IMR-90 (cell line): ENCODE data around the gene IER5L. TPM values are rescaled to one million over a fixed set of nuclear protein-coding genes. Genes with fewer than 3 reads are reported as not detected.

Experiments used
- ATAC-seq: fragments of 200-7000 bp; cut with Tn5 transposase; 2 replicates; pipeline ENCODE4 v1.9.1; 2020; ENCODE audit warnings: low read depth, mild to moderate bottlenecking, moderate library complexity
- BruUV-seq: library from RNA; stranded (reverse); fragments of 400-500 nt; replicated peaks from 2 replicates; lab custom pipeline; 2021; lab: Mats Ljungman, UMichigan
- CTCF ChIA-PET: fragments of 300-600 bp; formaldehyde crosslinking; extraction: SDS; loops from one replicate; lab custom pipeline; 2021; ENCODE audit warnings: antibody characterized with exemption; lab: Yijun Ruan, JAX
- POLR2A ChIA-PET: fragments of 300-600 bp; sonication (Branson Sonifier 250); formaldehyde crosslinking; loops from one replicate; lab custom pipeline; 2022; ENCODE audit warnings: antibody characterized with exemption; ENCODE audit not compliant: unreplicated experiment; lab: Charles Lee
- DNase-seq: peaks from one replicate; pipeline ENCODE4 v3.0.0; 2013
- H2AFZ ChIP-seq: replicated peaks from 2 replicates; pipeline ENCODE3; 2013; ENCODE audit warnings: low read length, mild to moderate bottlenecking; ENCODE audit not compliant: poor library complexity
- H2AK5ac ChIP-seq: 2 replicates; pipeline ENCODE4 v1.6.1; 2013; ENCODE audit warnings: low read depth, low read length, inconsistent platforms
- H2AK9ac ChIP-seq: replicated peaks from 2 replicates; pipeline ENCODE3; 2013; ENCODE audit warnings: mild to moderate bottlenecking, low read depth, low read length, moderate library complexity; ENCODE audit not compliant: poor library complexity
- H2BK120ac ChIP-seq: 2 replicates; pipeline ENCODE4 v1.6.1; 2013; ENCODE audit warnings: low read depth, low read length, inconsistent platforms
- H2BK15ac ChIP-seq: 3 replicates; pipeline ENCODE4 v1.6.1; 2013; ENCODE audit warnings: low read depth, low read length, inconsistent platforms
- H2BK20ac ChIP-seq: 2 replicates; pipeline ENCODE4 v1.6.1; 2013; ENCODE audit warnings: low read depth, mild to moderate bottlenecking, inconsistent platforms, low read length, moderate library complexity
- H2BK5ac ChIP-seq: 2 replicates; pipeline ENCODE4 v1.6.1; 2013; ENCODE audit warnings: mild to moderate bottlenecking, low read depth, low read length, inconsistent platforms; ENCODE audit not compliant: poor library complexity, severe bottlenecking
- H3K14ac ChIP-seq: replicated peaks from 2 replicates; pipeline ENCODE4 v1.6.1; 2013; ENCODE audit warnings: low read depth, low read length, inconsistent platforms
- H3K18ac ChIP-seq: 2 replicates; pipeline ENCODE4 v1.6.1; 2013; ENCODE audit warnings: low read depth, low read length, control low read depth
- H3K23ac ChIP-seq: 2 replicates; pipeline ENCODE4 v1.6.1; 2013; ENCODE audit warnings: low read depth, low read length, inconsistent platforms
- H3K27ac ChIP-seq: 2 replicates; pipeline ENCODE4 v1.5.1; 2013; ENCODE audit warnings: mild to moderate bottlenecking, control low read depth, low read length; ENCODE audit not compliant: insufficient read depth
- H3K27me3 ChIP-seq: 2 replicates; pipeline ENCODE4 v1.6.1; 2013; ENCODE audit warnings: low read length; ENCODE audit not compliant: control insufficient read depth, insufficient read depth
- H3K36me3 ChIP-seq: 2 replicates; pipeline ENCODE4 v1.6.1; 2013; ENCODE audit warnings: low read length, mixed read lengths; ENCODE audit not compliant: control insufficient read depth, insufficient read depth
- H3K4ac ChIP-seq: 2 replicates; pipeline ENCODE4 v1.6.1; 2013; ENCODE audit warnings: low read depth, low read length, inconsistent platforms
- H3K4me1 ChIP-seq: 2 replicates; pipeline ENCODE4 v1.6.1; 2013; ENCODE audit warnings: low read length, mixed read lengths; ENCODE audit not compliant: control insufficient read depth, insufficient read depth
- H3K4me2 ChIP-seq: 2 replicates; pipeline ENCODE4 v1.6.1; 2013; ENCODE audit warnings: low read depth, mild to moderate bottlenecking, control low read depth, low read length, moderate library complexity
- H3K4me3 ChIP-seq: 2 replicates; pipeline ENCODE4 v1.5.1; 2013; ENCODE audit warnings: low read depth, mild to moderate bottlenecking, control low read depth, low read length, moderate library complexity; ENCODE audit not compliant: insufficient read depth
- H3K56ac ChIP-seq: 2 replicates; pipeline ENCODE4 v1.6.1; 2013; ENCODE audit warnings: low read length, inconsistent platforms; ENCODE audit not compliant: insufficient read depth; ENCODE audit errors: extremely low read depth
- H3K79me1 ChIP-seq, 2 experiments: 2 replicates each; pipeline ENCODE4 v1.6.1; 2013; ENCODE audit warnings: low read length in 2 of 2, inconsistent platforms in 1 of 2, low read depth in 1 of 2
- H3K9ac ChIP-seq: 2 replicates; pipeline ENCODE4 v1.6.1; 2013; ENCODE audit warnings: low read depth, low read length, control low read depth
- H3K9me1 ChIP-seq: 2 replicates; pipeline ENCODE4 v1.6.1; 2013; ENCODE audit warnings: low read length, inconsistent platforms; ENCODE audit not compliant: insufficient read depth
- H3K9me3 ChIP-seq: 2 replicates; pipeline ENCODE4 v1.6.1; 2013; ENCODE audit warnings: low read length; ENCODE audit not compliant: control insufficient read depth, insufficient read depth
- H4K20me1 ChIP-seq: 2 replicates; pipeline ENCODE4 v1.6.1; 2013; ENCODE audit warnings: low read length, inconsistent platforms; ENCODE audit not compliant: insufficient read depth
- H4K5ac ChIP-seq: 2 replicates; pipeline ENCODE4 v1.6.1; 2013; ENCODE audit warnings: mild to moderate bottlenecking, low read depth, low read length, control low read depth
- H4K8ac ChIP-seq, 2 experiments: 2 replicates each; pipeline ENCODE4 v1.6.1; 2013; ENCODE audit warnings: low read depth in 2 of 2, low read length in 2 of 2, control low read depth in 1 of 2, inconsistent platforms in 1 of 2
- H4K91ac ChIP-seq: 2 replicates; pipeline ENCODE4 v1.6.1; 2013; ENCODE audit warnings: low read depth, low read length, inconsistent platforms; ENCODE audit not compliant: insufficient read depth
- BHLHE40 ChIP-seq: fragments of 150-350 bp; IDR thresholded peaks from 2 replicates; pipeline ENCODE4 v1.6.1; 2016; ENCODE audit warnings: mild to moderate bottlenecking, low read depth, low read length
- CEBPB ChIP-seq: IDR thresholded peaks from 2 replicates; pipeline ENCODE4 v1.6.1; 2012; ENCODE audit warnings: low read depth, low read length, improper control_type of control experiment
- CHD1 ChIP-seq: IDR thresholded peaks from 2 replicates; pipeline ENCODE4 v1.6.1; 2012; ENCODE audit warnings: low read depth, low read length, improper control_type of control experiment
- FOS ChIP-seq: fragments of 150-350 bp; IDR thresholded peaks from 2 replicates; pipeline ENCODE4 v1.6.1; 2016; ENCODE audit warnings: low read depth, low read length
- MAFK ChIP-seq: IDR thresholded peaks from 2 replicates; pipeline ENCODE4 v1.6.1; 2012; ENCODE audit warnings: low read depth, low read length, improper control_type of control experiment
- MAZ ChIP-seq: IDR thresholded peaks from 2 replicates; pipeline ENCODE4 v1.6.1; 2012; ENCODE audit warnings: low read depth, mild to moderate bottlenecking, low read length, improper control_type of control experiment, moderate library complexity, borderline replicate concordance
- MXI1 ChIP-seq: IDR thresholded peaks from 2 replicates; pipeline ENCODE4 v1.6.1; 2012; ENCODE audit warnings: low read depth, mild to moderate bottlenecking, low read length, moderate library complexity, borderline replicate concordance
- NFE2L2 ChIP-seq: fragments of 150-350 bp; IDR thresholded peaks from 2 replicates; pipeline ENCODE4 v1.6.1; 2016; ENCODE audit warnings: low read depth, mild to moderate bottlenecking, low read length
- POLR2A ChIP-seq: IDR thresholded peaks from 2 replicates; pipeline ENCODE4 v1.6.1; 2012; ENCODE audit warnings: mild to moderate bottlenecking, low read depth, low read length
- RAD21 ChIP-seq: IDR thresholded peaks from 2 replicates; pipeline ENCODE4 v1.6.1; 2012; ENCODE audit warnings: low read length, improper control_type of control experiment
- RCOR1 ChIP-seq: IDR thresholded peaks from 2 replicates; pipeline ENCODE4 v1.6.1; 2012; ENCODE audit warnings: mild to moderate bottlenecking, low read length, improper control_type of control experiment; ENCODE audit not compliant: insufficient replicate concordance
- RFX5 ChIP-seq: IDR thresholded peaks from 2 replicates; pipeline ENCODE4 v1.8.0; 2012; ENCODE audit warnings: low read depth, mild to moderate bottlenecking, low read length, moderate library complexity
- SMC3 ChIP-seq: fragments of 150-350 bp; IDR thresholded peaks from 2 replicates; pipeline ENCODE4 v1.6.1; 2016; ENCODE audit warnings: low read depth, mild to moderate bottlenecking, antibody characterized with exemption, low read length, moderate library complexity
- WGBS, 2 experiments: methylation state at CpG; one replicate each; pipeline versions ENCODE4 v1.1.5 to v1.1.7; 2013; ENCODE audit warnings: missing lambda C conversion rate in 2 of 2; ENCODE audit not compliant: insufficient read length in 1 of 2; ENCODE audit errors: extremely low coverage in 2 of 2; 5-methylcytosine and 5-hydroxymethylcytosine counted together
- dilution Hi-C: fragments of 300-500 bp; cut with HindIII; formaldehyde crosslinking; loops from one replicate; pipeline ENCODE4 v1.14.3; 2018; ENCODE audit warnings: low sequenced_read_pairs; ENCODE audit not compliant: unreplicated experiment
- in situ Hi-C: fragments of 300-500 bp; cut with MboI; formaldehyde crosslinking; loops from 3 replicates; pipeline ENCODE4 v1.14.3; 2019; ENCODE audit warnings: low sequenced_read_pairs, inconsistent platforms, mixed read lengths
- intact Hi-C: fragments of 100-400 bp; cut with micrococcal nuclease; formaldehyde crosslinking; loops from 2 replicates; pipeline ENCODE4 v1.10.0; 2022
- polyA plus RNA-seq, 3 experiments: library from polyadenylated mRNA; depleted of rRNA; stranded (reverse); fragments of >200 nt; gene quantifications; 2 replicates each; pipeline ENCODE4 v1.2.3, GENCODE V29; 2012; ENCODE audit warnings: low replicate concordance in 1 of 3
- total RNA-seq: library from RNA; depleted of rRNA; stranded (reverse); fragments of >200 nt; gene quantifications from 2 replicates; pipeline ENCODE4 v1.2.3, GENCODE V29; 2012
- TF ChIP-seq, protein P1 (sequence below): fragments of 150-350 bp; IDR thresholded peaks from 2 replicates; pipeline ENCODE4 v1.6.1; 2017; ENCODE audit warnings: mild to moderate bottlenecking, antibody characterized with exemption, low read length, low read depth
- TF ChIP-seq, protein P2 (sequence below): conservative IDR thresholded peaks from 2 replicates; pipeline ENCODE4 v1.5.1; 2012; ENCODE audit warnings: mild to moderate bottlenecking, low read depth, low read length, improper control_type of control experiment
- TF ChIP-seq, protein P3 (sequence below): fragments of 150-350 bp; IDR thresholded peaks from 2 replicates; pipeline ENCODE4 v1.6.1; 2016; ENCODE audit warnings: low read depth, mild to moderate bottlenecking, low read length, moderate library complexity, borderline replicate concordance

IER5L gene
- total and polyA plus RNA-seq, 2 of the 4 experiments (the other 2 are of a cell fraction) = 12.5 to 13.4 TPM

GRCh38 chr9:129218272-129218625 is 40.2 kb upstream of the IER5L start:
- no CpG with 5 or more reads among the region's 6 CpGs for WGBS, 2 experiments
- dilution Hi-C loops (no loop called here), in situ Hi-C loops (no loop called here), intact Hi-C loops (no loop called here)
- no peaks in the 10 kb centered on the region for H3K4me1 ChIP-seq
- no peak overlapping the region for H4K5ac ChIP-seq
- BruUV-seq = no TSS peak
- no peaks in the 10 kb centered on the region; the same call in 1 of the 2 replicates for H3K9me1 ChIP-seq
- no peak overlapping the region for H2BK5ac ChIP-seq
- no peak overlapping the region for H2BK120ac ChIP-seq
- H2AK5ac ChIP-seq = no peak overlapping the region
- no peak overlapping the region for H3K4me3 ChIP-seq
- ChIA-PET CTCF (no interaction called here), POLR2A (no interaction called here)
- H2BK20ac ChIP-seq = no peak overlapping the region
- H3K4me2 ChIP-seq = no peak overlapping the region
- no peak for TF ChIP-seq RFX5
- no peak for TF ChIP-seq CEBPB
- no peak for TF ChIP-seq NFE2L2
- TF ChIP-seq CHD1 = no peak
- TF ChIP-seq SMC3 = no peak
- TF ChIP-seq RAD21 = no peak
- no peak for TF ChIP-seq MXI1
- no peak for TF ChIP-seq MAZ
- TF ChIP-seq, protein P1, sequence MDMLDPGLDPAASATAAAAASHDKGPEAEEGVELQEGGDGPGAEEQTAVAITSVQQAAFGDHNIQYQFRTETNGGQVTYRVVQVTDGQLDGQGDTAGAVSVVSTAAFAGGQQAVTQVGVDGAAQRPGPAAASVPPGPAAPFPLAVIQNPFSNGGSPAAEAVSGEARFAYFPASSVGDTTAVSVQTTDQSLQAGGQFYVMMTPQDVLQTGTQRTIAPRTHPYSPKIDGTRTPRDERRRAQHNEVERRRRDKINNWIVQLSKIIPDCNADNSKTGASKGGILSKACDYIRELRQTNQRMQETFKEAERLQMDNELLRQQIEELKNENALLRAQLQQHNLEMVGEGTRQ = no peak
- TF ChIP-seq FOS = no peak
- TF ChIP-seq POLR2A = no peak
- TF ChIP-seq, protein P2, sequence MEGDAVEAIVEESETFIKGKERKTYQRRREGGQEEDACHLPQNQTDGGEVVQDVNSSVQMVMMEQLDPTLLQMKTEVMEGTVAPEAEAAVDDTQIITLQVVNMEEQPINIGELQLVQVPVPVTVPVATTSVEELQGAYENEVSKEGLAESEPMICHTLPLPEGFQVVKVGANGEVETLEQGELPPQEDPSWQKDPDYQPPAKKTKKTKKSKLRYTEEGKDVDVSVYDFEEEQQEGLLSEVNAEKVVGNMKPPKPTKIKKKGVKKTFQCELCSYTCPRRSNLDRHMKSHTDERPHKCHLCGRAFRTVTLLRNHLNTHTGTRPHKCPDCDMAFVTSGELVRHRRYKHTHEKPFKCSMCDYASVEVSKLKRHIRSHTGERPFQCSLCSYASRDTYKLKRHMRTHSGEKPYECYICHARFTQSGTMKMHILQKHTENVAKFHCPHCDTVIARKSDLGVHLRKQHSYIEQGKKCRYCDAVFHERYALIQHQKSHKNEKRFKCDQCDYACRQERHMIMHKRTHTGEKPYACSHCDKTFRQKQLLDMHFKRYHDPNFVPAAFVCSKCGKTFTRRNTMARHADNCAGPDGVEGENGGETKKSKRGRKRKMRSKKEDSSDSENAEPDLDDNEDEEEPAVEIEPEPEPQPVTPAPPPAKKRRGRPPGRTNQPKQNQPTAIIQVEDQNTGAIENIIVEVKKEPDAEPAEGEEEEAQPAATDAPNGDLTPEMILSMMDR = no peak
- TF ChIP-seq RCOR1 = no peak
- TF ChIP-seq, protein P3, sequence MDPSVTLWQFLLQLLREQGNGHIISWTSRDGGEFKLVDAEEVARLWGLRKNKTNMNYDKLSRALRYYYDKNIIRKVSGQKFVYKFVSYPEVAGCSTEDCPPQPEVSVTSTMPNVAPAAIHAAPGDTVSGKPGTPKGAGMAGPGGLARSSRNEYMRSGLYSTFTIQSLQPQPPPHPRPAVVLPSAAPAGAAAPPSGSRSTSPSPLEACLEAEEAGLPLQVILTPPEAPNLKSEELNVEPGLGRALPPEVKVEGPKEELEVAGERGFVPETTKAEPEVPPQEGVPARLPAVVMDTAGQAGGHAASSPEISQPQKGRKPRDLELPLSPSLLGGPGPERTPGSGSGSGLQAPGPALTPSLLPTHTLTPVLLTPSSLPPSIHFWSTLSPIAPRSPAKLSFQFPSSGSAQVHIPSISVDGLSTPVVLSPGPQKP = no peak
- no peak for TF ChIP-seq MAFK
- no peak for TF ChIP-seq BHLHE40
- no peak overlapping the region for H3K56ac ChIP-seq
- no peak overlapping the region for H3K27ac ChIP-seq
- no peak for DNase-seq
- no peak overlapping the region for H2BK15ac ChIP-seq
- no peaks in the 10 kb centered on the region for H4K20me1 ChIP-seq
- H3K14ac ChIP-seq = no peak overlapping the region
- no peaks in the 10 kb centered on the region for H3K79me1 ChIP-seq
- H4K91ac ChIP-seq = no peak overlapping the region
- H4K8ac ChIP-seq = no peak overlapping the region
- no peak overlapping the region for H3K23ac ChIP-seq
- H3K36me3 ChIP-seq = no peaks in the 10 kb centered on the region
- no peaks in the 10 kb centered on the region for H3K9me3 ChIP-seq
- peak overlapping the region; percentile 11 for H2AFZ ChIP-seq
- no peaks in the 10 kb centered on the region; the same call in none of the 2 replicates for H3K27me3 ChIP-seq
- H3K9ac ChIP-seq = no peak overlapping the region
- no peak overlapping the region for H2AK9ac ChIP-seq
- no peak overlapping the region for H3K18ac ChIP-seq
- no peak overlapping the region for H3K4ac ChIP-seq
- no peak for ATAC-seq
